ENCODE results near the gene CLRN1. TPM values are rescaled to one million over a fixed set of nuclear protein-coding genes. Genes with fewer than 3 reads are reported as not detected.

The CLRN1 gene
- total RNA-seq, 4 donors from 2014 or later: not detected

DNA sequence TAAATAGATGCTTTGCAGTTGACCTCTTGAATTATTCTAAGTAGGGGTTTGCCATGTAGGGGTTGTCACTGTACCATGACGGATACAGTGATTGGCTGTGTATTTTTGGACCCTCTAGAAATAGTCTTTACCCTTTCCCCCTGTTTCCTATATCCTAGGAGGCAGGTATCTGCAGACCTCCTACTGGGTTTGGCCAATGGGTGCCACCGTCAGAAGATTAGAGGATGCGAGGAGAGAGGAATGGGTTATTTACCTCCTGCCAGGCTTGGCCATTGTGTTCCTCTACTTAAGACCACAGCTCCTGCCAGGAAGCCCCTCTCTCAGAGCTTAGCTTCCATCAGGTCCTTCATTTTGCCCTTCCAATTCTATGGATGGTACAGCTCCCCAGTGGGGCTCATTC, 40.2 kb upstream of the CLRN1 start:
- H3K4me3 ChIP-seq: no peak overlapping the region
- 82 to 86% methylated on average over 3 of the region's 3 CpGs for WGBS, 2 donors
- H3K27me3 ChIP-seq: peaks cover 0 to 71% (median 0%) of the 10 kb centered on the region in 4 donors
- intact Hi-C loops (cut with DNase I): no loop called here
- H3K4me1 ChIP-seq: peaks cover 0 to 7% (median 0%) of the 10 kb centered on the region in 3 donors
- H3K9me3 ChIP-seq: no peaks in the 10 kb centered on the region
- DNase-seq: no peak
- H3K27ac ChIP-seq: no peak overlapping the region
- H3K36me3 ChIP-seq: no peaks in the 10 kb centered on the region
- TF ChIP-seq, protein P1, sequence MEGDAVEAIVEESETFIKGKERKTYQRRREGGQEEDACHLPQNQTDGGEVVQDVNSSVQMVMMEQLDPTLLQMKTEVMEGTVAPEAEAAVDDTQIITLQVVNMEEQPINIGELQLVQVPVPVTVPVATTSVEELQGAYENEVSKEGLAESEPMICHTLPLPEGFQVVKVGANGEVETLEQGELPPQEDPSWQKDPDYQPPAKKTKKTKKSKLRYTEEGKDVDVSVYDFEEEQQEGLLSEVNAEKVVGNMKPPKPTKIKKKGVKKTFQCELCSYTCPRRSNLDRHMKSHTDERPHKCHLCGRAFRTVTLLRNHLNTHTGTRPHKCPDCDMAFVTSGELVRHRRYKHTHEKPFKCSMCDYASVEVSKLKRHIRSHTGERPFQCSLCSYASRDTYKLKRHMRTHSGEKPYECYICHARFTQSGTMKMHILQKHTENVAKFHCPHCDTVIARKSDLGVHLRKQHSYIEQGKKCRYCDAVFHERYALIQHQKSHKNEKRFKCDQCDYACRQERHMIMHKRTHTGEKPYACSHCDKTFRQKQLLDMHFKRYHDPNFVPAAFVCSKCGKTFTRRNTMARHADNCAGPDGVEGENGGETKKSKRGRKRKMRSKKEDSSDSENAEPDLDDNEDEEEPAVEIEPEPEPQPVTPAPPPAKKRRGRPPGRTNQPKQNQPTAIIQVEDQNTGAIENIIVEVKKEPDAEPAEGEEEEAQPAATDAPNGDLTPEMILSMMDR (IDR thresholded peaks at IDR 0.05): no peak
- no peak for TF ChIP-seq POLR2A (IDR thresholded peaks at IDR 0.05)

DNA sequence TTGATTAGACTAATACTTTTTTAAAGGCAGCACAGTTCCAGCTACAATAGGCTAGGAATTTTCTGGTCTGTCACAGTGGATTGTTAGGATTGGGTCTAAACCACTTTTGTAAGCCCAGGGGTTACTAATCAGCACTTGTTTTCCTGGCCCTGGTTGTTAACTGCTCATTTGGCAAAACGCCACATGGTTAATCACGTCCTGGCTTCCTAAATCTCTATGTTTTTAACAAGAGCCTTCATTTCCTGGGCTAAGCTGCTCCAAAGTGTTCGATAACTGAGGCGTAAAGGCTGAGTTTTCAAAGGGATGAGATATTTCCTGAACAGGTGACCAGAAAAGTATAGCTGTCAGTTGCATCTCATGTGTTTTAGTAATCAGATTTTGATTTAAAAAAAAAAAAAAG, 38.9 kb upstream of the CLRN1 start:
- no peaks in the 10 kb centered on the region for H3K36me3 ChIP-seq
- TF ChIP-seq POLR2A (IDR thresholded peaks at IDR 0.05): no peak
- TF ChIP-seq, protein P1 (IDR thresholded peaks at IDR 0.05): no peak
- H3K27me3 ChIP-seq: peaks cover 0 to 71% (median 0%) of the 10 kb centered on the region in 4 donors
- H3K4me1 ChIP-seq: peaks cover 0 to 7% (median 0%) of the 10 kb centered on the region in 3 donors
- no peak overlapping the region for H3K27ac ChIP-seq
- intact Hi-C loops (cut with DNase I): no loop called here
- 24 to 28% methylated on average over 4 of the region's 4 CpGs for WGBS, 2 donors
- H3K9me3 ChIP-seq: no peaks in the 10 kb centered on the region
- no peak for DNase-seq
- no peak overlapping the region for H3K4me3 ChIP-seq

DNA sequence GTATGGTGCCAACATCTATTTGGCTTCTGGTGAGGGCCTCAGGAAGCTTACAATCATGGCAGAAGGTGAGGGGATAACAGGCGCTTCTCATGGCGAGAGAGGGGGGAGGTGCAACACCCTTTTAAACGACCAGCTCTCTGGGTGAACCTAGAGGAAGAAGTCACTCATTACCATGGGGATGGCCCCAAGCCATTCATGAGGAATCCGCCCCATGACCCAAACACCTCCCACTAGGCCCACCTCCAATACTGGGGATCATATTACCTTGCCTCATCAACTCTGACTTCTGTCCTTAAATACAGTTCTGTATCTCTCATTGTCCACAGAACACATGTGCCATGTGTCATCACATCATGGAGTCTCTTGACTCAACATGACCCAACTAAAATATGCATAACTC, 37.5 kb upstream of the CLRN1 start:
- no peak for DNase-seq
- intact Hi-C loops (cut with DNase I): no loop called here
- TF ChIP-seq POLR2A (IDR thresholded peaks at IDR 0.05): no peak
- TF ChIP-seq, protein P1 (IDR thresholded peaks at IDR 0.05): no peak
- Histone ChIP-seq H3K4me1 (peaks cover 0 to 7% (median 0%) of the 10 kb centered on the region in 3 donors), H3K9me3 (no peaks in the 10 kb centered on the region), H3K27ac (no peak overlapping the region), H3K4me3 (no peak overlapping the region), H3K36me3 (no peaks in the 10 kb centered on the region), H3K27me3 (peaks cover 0 to 72% (median 0%) of the 10 kb centered on the region in 4 donors)
- 73% methylated on average over 4 of the region's 4 CpGs for WGBS, 2 donors

DNA sequence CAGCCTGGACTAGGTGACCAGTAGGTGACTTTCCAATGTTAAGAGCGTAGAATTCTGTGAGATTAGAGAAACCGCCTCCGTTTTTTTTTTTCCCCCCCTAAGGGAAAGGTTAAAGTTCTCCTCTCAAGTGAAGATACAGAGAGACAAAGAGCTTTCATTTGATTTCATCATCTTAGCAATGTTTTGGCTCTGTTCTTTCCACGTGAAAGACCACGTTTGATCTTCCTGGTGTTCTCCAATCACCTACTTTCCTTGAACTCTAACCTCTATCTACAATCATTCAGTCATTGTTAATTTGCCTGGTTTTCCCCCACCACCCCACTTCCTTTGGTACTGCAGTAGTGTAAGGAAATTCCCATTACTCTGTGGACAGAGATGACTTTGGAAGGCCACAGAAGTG, 36.9 kb upstream of the CLRN1 start:
- intact Hi-C loops (cut with DNase I): no loop called here
- no peak for DNase-seq
- WGBS, 2 donors: 72 to 82% methylated on average over 5 of the region's 5 CpGs
- peaks cover 0 to 7% (median 0%) of the 10 kb centered on the region in 3 donors for H3K4me1 ChIP-seq
- H3K9me3 ChIP-seq: no peaks in the 10 kb centered on the region
- peaks cover 0 to 66% (median 0%) of the 10 kb centered on the region in 4 donors for H3K27me3 ChIP-seq
- no peak overlapping the region for H3K27ac ChIP-seq
- H3K4me3 ChIP-seq: no peak overlapping the region
- TF ChIP-seq, protein P1 (IDR thresholded peaks at IDR 0.05): no peak
- no peak for TF ChIP-seq POLR2A (IDR thresholded peaks at IDR 0.05)
- H3K36me3 ChIP-seq: no peaks in the 10 kb centered on the region

DNA sequence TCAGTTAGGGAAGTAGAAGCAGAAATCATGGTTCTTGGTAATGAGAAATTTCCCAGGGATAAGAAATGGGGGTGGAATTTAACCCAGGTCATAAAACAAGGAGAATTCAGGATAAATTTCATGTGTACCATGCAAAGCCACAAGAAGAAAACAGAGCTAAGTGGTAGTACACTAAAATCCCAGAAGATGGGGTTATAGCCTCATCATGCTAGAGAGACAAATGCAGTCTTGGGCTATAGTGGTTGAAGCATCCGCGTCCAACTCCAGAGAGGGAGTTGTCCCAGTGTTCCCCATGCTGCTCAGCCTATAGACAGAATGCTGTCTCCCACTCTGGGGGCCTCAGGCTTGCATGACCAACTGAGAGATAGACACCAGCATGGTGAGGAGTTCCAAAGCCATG, 36.2 kb upstream of the CLRN1 start:
- Histone ChIP-seq H3K36me3 (no peaks in the 10 kb centered on the region), H3K4me1 (peaks cover 0 to 7% (median 0%) of the 10 kb centered on the region in 3 donors), H3K27ac (no peak overlapping the region), H3K9me3 (no peaks in the 10 kb centered on the region), H3K4me3 (no peak overlapping the region), H3K27me3 (peaks cover 0 to 60% (median 0%) of the 10 kb centered on the region in 4 donors)
- no peak for TF ChIP-seq POLR2A (IDR thresholded peaks at IDR 0.05)
- TF ChIP-seq, protein P1 (IDR thresholded peaks at IDR 0.05): no peak
- DNase-seq: no peak
- intact Hi-C loops (cut with DNase I): no loop called here
- 56 to 70% methylated on average over 2 of the region's 2 CpGs for WGBS, 2 donors
